ENCODE results near the gene ELP1. TPM values are rescaled to one million over a fixed set of nuclear protein-coding genes. Genes with fewer than 3 reads are reported as not detected.

The ELP1 gene
- total and polyA plus RNA-seq, 2 of the 4 experiments (the other 2 are of a cell fraction), result 20.0 to 43.2 TPM

DNA sequence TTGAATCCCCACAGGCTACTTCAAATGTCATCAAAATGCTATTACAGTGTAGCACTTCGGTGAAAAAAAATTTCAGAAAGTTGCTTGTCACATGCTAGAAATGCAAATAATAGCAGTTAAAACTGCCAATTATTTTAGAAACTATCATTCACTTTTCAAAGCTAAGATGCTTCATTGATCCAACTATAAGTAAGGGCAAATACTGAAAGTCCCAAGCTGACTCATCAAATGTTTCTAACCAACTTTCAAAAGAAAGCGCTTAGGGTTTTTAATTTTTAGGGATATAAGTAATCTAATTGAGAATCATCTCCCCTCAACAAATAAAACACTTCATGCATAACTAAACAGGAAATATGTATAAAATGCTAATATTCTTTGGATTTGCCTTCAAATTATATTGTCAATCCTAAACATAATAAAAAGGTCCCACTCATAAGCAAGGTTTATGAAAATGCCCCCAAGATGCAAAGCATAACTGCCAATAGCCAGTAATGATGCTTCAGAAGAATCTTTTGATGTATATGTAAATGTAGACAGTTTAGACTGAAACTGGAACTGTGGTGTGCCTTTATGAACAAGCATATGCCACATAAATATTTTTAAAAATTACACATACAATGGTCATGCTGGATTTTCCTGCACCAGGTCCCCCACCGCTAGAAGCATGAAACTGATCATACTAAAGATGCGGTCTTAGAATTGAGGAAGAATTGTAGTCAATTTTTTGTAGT lies 59.7 kb downstream of the ELP1 start:
- no peak overlapping the region for H2BK5ac ChIP-seq (ENCODE audit: low read depth, low read length, poor library complexity, severe bottlenecking)
- H3K23ac ChIP-seq (ENCODE audit: low read depth, low read length), result no peak overlapping the region
- H3K79me1 ChIP-seq (ENCODE audit: low read depth in 1 of 2, low read length in 2 of 2), result no peaks in the 10 kb centered on the region
- H2BK120ac ChIP-seq (ENCODE audit: low read depth, low read length), result no peak overlapping the region
- no peak overlapping the region for H3K14ac ChIP-seq (replicated peaks; ENCODE audit: low read depth, low read length)
- no peak overlapping the region for H4K91ac ChIP-seq (ENCODE audit: insufficient read depth, low read depth, low read length)
- in situ Hi-C loops (cut with MboI; ENCODE audit: low sequenced_read_pairs), result no loop called here
- intact Hi-C loops (cut with micrococcal nuclease), result no loop called here
- H3K56ac ChIP-seq (ENCODE audit: extremely low read depth, insufficient read depth, low read length), result no peak overlapping the region
- ChIA-PET CTCF (no interaction called here), POLR2A (ENCODE audit: unreplicated experiment) (interaction anchor here (0.7 kb wide), 1 partner anchor 1287 kb away, joined by 3 read pairs; no protein-coding TSS in a partner anchor)
- H3K27ac ChIP-seq (ENCODE audit: insufficient read depth, low read length), result no peak overlapping the region
- ATAC-seq (ENCODE audit: low read depth) (no peak), DNase-seq (no peak)
- peaks cover 33% of the 10 kb centered on the region for H3K36me3 ChIP-seq (ENCODE audit: control insufficient read depth, insufficient read depth, low read length)
- no peak overlapping the region for H2BK20ac ChIP-seq (ENCODE audit: low read depth, low read length)
- no peak overlapping the region for H3K4me3 ChIP-seq (ENCODE audit: insufficient read depth, low read depth, low read length)
- H3K9me1 ChIP-seq (ENCODE audit: insufficient read depth, low read length), result peaks cover under 1% of the 10 kb centered on the region; the same call in 1 of the 2 replicates
- H2AFZ ChIP-seq (replicated peaks; ENCODE audit: low read length, poor library complexity), result no peak overlapping the region
- TF ChIP-seq MAFK (IDR thresholded peaks at IDR 0.05; ENCODE audit: low read depth, low read length) (0 out of 2 replicates have a peak, but pooled peaks have one; percentile 10), RFX5 (IDR thresholded peaks at IDR 0.05; ENCODE audit: low read depth, low read length) (no peak), BHLHE40 (IDR thresholded peaks at IDR 0.05; ENCODE audit: low read depth, low read length) (no peak)
- 100% methylated on average over 1 of the region's 4 CpGs; no CpG with 5 or more reads in 1 of the 2 experiments for WGBS, 2 experiments (ENCODE audit: extremely low coverage in 2 of 2, insufficient read length in 1 of 2)
- H3K18ac ChIP-seq (ENCODE audit: low read depth, low read length), result no peak overlapping the region
- H4K5ac ChIP-seq (ENCODE audit: low read depth, low read length), result no peak overlapping the region
- H3K4ac ChIP-seq (ENCODE audit: low read depth, low read length), result no peak overlapping the region
- H3K27me3 ChIP-seq (ENCODE audit: control insufficient read depth, insufficient read depth, low read length), result no peaks in the 10 kb centered on the region
- dilution Hi-C loops (cut with HindIII; ENCODE audit: low sequenced_read_pairs, unreplicated experiment), result no loop called here
- no peaks in the 10 kb centered on the region; the same call in 1 of the 2 replicates for H3K9me3 ChIP-seq (ENCODE audit: control insufficient read depth, insufficient read depth, low read length)
- no peak overlapping the region for H2BK15ac ChIP-seq (ENCODE audit: low read depth, low read length)
- no peak overlapping the region for H3K9ac ChIP-seq (ENCODE audit: low read depth, low read length)
- peaks cover under 1% of the 10 kb centered on the region; the same call in 1 of the 2 replicates for H3K4me1 ChIP-seq (ENCODE audit: control insufficient read depth, insufficient read depth, low read length)
- no peaks in the 10 kb centered on the region for H4K20me1 ChIP-seq (ENCODE audit: insufficient read depth, low read length)
- no peak overlapping the region for H2AK9ac ChIP-seq (replicated peaks; ENCODE audit: low read depth, low read length, poor library complexity)
- H4K8ac ChIP-seq (ENCODE audit: low read depth in 2 of 2, low read length in 2 of 2), result no peak overlapping the region
- no TSS peak for BruUV-seq (replicated peaks)
- no peak overlapping the region for H2AK5ac ChIP-seq (ENCODE audit: low read depth, low read length)
- no peak overlapping the region for H3K4me2 ChIP-seq (ENCODE audit: low read depth, low read length)
